Ishikawa (cell line): Measurements from ENCODE around the gene DIP2C.

Experiments
- CEBPB ChIP-seq: IDR thresholded peaks from 2 replicates; pipeline ENCODE4 v1.6.1; 2012
- CREB1 ChIP-seq: IDR thresholded peaks from 2 replicates; pipeline ENCODE4 v1.6.1; 2012; ENCODE audit warnings: low read depth
- EGR1 ChIP-seq: IDR thresholded peaks from 2 replicates; pipeline ENCODE4 v1.6.1; 2012
- EP300 ChIP-seq: IDR thresholded peaks from 2 replicates; pipeline ENCODE4 v1.6.1; 2012; ENCODE audit warnings: borderline replicate concordance
- FOXM1 ChIP-seq: IDR thresholded peaks from 2 replicates; pipeline ENCODE4 v1.6.1; 2012; ENCODE audit warnings: low read depth, borderline replicate concordance
- NFIC ChIP-seq: IDR thresholded peaks from 2 replicates; pipeline ENCODE4 v1.6.1; 2012
- RAD21 ChIP-seq: IDR thresholded peaks from 2 replicates; pipeline ENCODE4 v1.6.1; 2012; ENCODE audit warnings: low read depth
- TAF1 ChIP-seq: IDR thresholded peaks from 2 replicates; pipeline ENCODE4 v1.6.1; 2012; ENCODE audit warnings: low read depth, mild to moderate bottlenecking
- TCF12 ChIP-seq: IDR thresholded peaks from 2 replicates; pipeline ENCODE4 v1.6.1; 2012; ENCODE audit warnings: low read depth
- TEAD4 ChIP-seq: IDR thresholded peaks from 2 replicates; pipeline ENCODE4 v1.6.1; 2012
- YY1 ChIP-seq: IDR thresholded peaks from 2 replicates; pipeline ENCODE4 v1.6.1; 2012; ENCODE audit warnings: low read depth
- ZBTB7A ChIP-seq: IDR thresholded peaks from 2 replicates; pipeline ENCODE4 v1.6.1; 2012; ENCODE audit warnings: low read depth
- TF ChIP-seq, protein P1 (sequence below): IDR thresholded peaks from 2 replicates; pipeline ENCODE4 v1.6.1; 2012; ENCODE audit warnings: low read depth, mild to moderate bottlenecking
- TF ChIP-seq, protein P2 (sequence below): IDR thresholded peaks from 2 replicates; pipeline ENCODE4 v1.6.1; 2012
- TF ChIP-seq, protein P3 (sequence below): IDR thresholded peaks from 2 replicates; pipeline ENCODE4 v1.6.1; 2012

The DIP2C gene

DNA sequence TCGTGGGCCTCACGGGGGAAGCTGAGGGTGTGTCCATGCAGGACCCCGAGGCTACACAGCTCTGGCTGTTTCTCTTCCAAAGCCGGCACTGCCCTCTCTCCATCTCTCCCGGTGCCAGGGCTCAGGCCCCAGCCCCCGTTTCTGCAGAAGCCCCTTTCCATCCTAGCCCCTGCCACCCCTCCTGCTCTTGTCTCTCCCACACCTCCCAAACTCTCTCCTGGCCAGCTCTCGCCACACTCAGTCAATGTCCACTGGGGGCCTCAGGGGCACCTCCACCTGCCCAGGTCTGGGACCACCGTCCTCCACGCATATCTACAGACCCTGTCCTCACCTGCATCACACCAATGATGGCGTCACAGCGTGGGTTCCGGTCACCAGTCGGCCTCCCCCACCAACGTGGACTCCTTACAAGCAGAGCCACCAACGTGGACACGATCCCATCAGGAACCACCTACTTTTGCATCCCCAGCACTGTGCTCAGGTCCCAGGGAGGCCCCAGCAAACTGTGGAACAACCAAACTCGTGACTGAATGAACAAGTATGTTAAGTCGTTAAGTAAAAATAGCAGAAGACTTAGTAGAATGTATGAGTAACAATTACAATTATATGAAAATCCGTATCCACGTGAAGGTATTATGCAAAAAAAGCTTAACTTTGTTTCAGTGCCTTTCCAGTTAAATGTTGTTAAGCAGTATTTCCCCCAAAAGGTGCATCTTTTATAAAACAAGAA lies 38.4 kb downstream of the DIP2C start:
- TF ChIP-seq YY1 = no peak

DNA sequence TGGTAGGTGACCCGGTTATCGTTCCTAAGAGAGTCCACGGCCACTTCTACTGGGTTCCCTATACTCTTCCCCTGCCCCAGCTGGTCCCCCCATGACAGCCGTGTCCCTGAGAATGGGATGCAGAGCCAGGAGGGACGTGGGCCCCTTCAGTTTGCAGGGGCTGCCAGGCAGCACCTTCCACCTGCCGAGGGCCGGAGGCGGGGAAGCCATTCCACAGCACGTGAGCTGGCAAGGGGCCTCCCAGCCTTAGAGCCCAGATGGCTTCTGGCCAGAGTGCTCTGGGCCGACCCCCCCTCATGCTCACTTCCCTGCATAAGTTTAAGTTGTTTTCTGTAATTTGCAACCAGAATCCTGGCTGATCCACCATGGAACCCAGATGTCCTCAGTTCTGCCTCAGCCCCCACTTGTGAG lies 39.0 kb downstream of the DIP2C start:
- no peak for TF ChIP-seq EP300
- TF ChIP-seq CEBPB = no peak
- TF ChIP-seq, protein P1, sequence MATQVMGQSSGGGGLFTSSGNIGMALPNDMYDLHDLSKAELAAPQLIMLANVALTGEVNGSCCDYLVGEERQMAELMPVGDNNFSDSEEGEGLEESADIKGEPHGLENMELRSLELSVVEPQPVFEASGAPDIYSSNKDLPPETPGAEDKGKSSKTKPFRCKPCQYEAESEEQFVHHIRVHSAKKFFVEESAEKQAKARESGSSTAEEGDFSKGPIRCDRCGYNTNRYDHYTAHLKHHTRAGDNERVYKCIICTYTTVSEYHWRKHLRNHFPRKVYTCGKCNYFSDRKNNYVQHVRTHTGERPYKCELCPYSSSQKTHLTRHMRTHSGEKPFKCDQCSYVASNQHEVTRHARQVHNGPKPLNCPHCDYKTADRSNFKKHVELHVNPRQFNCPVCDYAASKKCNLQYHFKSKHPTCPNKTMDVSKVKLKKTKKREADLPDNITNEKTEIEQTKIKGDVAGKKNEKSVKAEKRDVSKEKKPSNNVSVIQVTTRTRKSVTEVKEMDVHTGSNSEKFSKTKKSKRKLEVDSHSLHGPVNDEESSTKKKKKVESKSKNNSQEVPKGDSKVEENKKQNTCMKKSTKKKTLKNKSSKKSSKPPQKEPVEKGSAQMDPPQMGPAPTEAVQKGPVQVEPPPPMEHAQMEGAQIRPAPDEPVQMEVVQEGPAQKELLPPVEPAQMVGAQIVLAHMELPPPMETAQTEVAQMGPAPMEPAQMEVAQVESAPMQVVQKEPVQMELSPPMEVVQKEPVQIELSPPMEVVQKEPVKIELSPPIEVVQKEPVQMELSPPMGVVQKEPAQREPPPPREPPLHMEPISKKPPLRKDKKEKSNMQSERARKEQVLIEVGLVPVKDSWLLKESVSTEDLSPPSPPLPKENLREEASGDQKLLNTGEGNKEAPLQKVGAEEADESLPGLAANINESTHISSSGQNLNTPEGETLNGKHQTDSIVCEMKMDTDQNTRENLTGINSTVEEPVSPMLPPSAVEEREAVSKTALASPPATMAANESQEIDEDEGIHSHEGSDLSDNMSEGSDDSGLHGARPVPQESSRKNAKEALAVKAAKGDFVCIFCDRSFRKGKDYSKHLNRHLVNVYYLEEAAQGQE = no peak
- TF ChIP-seq, protein P2, sequence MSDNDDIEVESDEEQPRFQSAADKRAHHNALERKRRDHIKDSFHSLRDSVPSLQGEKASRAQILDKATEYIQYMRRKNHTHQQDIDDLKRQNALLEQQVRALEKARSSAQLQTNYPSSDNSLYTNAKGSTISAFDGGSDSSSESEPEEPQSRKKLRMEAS = no peak
- TF ChIP-seq CREB1 = no peak
- no peak for TF ChIP-seq TEAD4
- no peak for TF ChIP-seq ZBTB7A
- TF ChIP-seq TCF12 = no peak

DNA sequence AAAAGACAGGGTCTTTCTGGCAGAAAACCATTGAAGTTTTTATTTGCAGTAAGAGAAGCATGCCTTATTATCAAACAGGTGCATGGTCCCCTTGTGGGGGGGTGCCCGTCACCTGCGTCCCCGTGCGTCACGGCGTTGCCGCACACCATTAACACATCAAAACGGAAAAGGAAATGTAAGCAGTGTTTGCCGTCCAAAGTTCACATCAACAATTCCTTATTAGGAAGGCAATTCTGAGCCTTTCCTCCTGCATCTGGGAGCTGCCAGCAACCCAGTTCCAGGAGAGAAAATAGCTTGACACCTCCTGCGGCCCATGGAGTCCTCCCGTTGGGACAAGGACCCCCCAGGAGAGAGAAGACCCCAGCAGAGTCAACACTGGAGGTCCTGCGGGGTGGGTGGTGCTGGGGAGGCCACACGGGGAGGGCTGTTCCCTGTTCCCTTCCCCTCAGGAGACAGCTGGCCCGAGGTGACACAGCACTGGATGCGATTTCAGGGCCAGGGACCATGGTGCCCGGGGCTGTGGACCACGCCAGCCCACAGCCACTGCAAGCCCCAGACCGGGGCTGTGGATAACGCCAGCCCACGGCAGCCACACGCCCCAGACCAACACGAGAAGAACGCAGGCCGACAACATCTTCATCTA lies 39.5 kb downstream of the DIP2C start:
- TF ChIP-seq RAD21 = no peak
- TF ChIP-seq EGR1 = no peak
- TF ChIP-seq FOXM1 = no peak
- TF ChIP-seq EP300 = no peak
- TF ChIP-seq TAF1 = no peak
- TF ChIP-seq CREB1 = no peak
- no peak for TF ChIP-seq NFIC
- no peak for TF ChIP-seq YY1
- TF ChIP-seq, protein P1 = no peak
- TF ChIP-seq, protein P3, sequence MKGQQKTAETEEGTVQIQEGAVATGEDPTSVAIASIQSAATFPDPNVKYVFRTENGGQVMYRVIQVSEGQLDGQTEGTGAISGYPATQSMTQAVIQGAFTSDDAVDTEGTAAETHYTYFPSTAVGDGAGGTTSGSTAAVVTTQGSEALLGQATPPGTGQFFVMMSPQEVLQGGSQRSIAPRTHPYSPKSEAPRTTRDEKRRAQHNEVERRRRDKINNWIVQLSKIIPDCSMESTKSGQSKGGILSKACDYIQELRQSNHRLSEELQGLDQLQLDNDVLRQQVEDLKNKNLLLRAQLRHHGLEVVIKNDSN = no peak
- TF ChIP-seq CEBPB = no peak
- no peak for TF ChIP-seq ZBTB7A
- TF ChIP-seq TCF12 = no peak
- TF ChIP-seq TEAD4 = no peak
- TF ChIP-seq, protein P2 = no peak

DNA sequence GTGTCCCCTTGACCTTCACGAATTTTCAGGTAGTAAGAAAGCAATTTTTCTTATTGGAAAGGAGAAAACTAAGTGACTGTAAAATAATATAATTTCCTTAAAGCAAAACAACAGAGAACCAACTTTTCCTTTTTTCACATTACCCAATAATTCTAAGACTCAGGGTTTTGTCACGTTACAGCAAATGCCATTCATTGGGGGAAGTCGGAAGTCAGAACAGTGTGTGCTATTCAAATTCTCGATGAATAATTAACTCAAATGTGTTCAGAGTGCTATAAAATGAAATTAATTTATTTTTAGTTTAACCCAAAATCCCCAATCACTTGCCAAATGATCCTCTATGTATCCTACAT lies 40.0 kb downstream of the DIP2C start:
- TF ChIP-seq EGR1 = no peak
- TF ChIP-seq, protein P3 = no peak
- TF ChIP-seq FOXM1 = no peak
- TF ChIP-seq ZBTB7A = no peak
- TF ChIP-seq YY1 = no peak

DNA sequence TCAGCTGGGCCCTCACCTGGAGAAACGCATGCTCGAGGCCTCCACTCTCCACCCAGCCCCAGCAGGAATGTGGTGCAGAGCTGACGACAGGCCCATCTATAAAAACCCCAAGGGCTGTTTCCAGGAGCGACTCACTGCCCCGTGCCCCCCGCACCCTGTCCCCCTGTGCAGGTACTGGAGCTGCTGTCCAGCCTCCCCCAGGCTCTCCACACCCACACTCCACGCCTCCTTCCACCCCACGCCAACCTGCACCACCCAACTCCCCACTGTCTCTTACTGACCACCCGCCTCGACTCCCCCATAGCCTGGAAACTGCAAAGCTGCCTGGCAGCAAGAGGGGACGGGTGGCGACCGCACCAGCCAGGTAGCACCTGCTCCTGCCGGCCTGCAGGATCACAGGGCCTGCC lies 43.3 kb downstream of the DIP2C start:
- TF ChIP-seq ZBTB7A (no peak), EGR1 (no peak), TCF12 (no peak), NFIC (no peak), TEAD4 (no peak), EP300 (no peak), CREB1 (no peak), FOXM1 (no peak), CEBPB (no peak), YY1 (no peak), TAF1 (no peak)
- TF ChIP-seq, protein P3 = no peak
- TF ChIP-seq, protein P1 = no peak
- TF ChIP-seq, protein P2 = no peak
